ENCODE data around the gene RANBP17.

GRCh38 chr5:170880084-170880483, 18.3 kb downstream of the RANBP17 start:
- no peak for TF ChIP-seq CTCF (IDR thresholded peaks at IDR 0.05; ENCODE audit: insufficient read depth, low read length)
- no peak for TF ChIP-seq SPI1 (IDR thresholded peaks at IDR 0.05; ENCODE audit: borderline replicate concordance, low read depth)
- no peak for TF ChIP-seq GABPA (IDR thresholded peaks at IDR 0.05; ENCODE audit: low read depth)
- no peak for TF ChIP-seq POLR2AphosphoS5 (IDR thresholded peaks at IDR 0.05; ENCODE audit: low read depth)

All from HL-60 (cell line).